ENCODE measurements around the gene MAPK8IP3. TPM values are rescaled to one million over a fixed set of nuclear protein-coding genes. Genes with fewer than 3 reads are reported as not detected.

Gene MAPK8IP3
- total RNA-seq, 2 experiments from 2014 or later, result 290 to 297 TPM

DNA sequence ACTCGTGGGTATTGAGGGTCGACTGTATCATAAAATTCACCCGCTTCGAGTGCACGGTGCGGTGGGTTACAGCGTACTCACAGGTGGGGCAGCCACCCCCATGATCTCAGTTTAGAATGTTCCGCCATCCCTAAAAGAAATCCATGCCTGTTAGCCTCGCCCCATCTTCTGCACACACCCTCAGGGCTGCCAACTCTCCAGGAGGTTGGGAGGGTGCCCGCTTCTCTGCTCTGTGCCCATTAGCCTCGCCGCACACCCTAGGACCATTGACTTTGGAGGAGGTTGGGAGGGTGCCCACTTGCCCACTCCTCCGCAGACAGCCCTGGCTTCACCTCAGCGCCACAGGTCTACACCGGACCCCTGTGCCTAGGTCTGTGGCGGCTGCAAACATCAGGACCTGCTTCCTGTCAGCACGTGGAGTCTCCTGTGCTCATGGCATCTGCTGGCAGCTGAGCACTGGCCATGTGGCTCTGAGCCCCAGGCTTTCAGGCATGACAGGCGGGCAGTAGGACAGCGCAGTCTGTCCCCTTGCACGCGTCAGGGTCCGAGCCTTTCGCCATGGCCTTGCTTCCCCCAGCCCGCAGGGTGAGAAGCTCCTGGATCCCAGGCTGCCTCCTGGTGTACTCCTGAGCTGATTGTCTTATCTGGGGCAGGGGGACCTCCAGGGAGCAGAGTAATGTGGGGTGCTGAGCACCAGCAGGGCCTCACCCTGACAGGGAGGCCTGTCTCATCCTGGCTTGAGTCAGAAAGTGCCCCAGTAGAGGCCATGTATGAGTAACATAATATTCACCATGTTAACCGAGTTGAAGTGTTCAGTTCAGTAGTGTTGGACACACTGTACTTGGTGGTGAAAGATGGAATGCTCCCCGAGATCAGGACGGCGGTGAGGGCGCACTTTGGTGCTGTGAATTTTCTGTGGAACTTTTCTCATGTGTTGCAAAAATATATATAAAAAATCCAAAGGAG lies 43.4 kb downstream of the MAPK8IP3 start:
- H3K36me3 Mint-ChIP-seq (ENCODE audit: low read depth), result peaks cover 62% of the 10 kb centered on the region

DNA sequence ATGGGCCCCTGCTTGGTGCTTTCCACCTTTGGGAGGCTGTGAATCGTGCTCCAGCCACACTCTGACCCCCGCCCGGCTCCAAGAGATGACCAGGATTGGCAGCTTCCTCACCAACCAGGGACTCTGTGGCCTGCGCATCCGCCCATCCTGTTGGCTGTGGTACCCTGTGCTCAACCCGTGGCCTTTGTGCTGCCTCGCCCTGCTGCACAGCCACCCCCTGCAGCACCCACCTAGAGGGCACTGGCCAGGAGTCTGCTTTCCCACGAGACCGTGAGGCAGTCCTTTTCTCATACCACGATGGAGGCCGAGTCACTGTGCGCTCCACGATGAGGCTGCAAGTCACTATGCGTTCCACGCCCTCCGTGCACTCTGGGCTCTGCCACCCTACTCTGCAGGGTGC lies 46.0 kb downstream of the MAPK8IP3 start:
- intact Hi-C loops (cut with DNase I, micrococcal nuclease), result no loop called here
- no peaks in the 10 kb centered on the region for H3K9me3 Mint-ChIP-seq
- Histone ChIP-seq H3K4me1 (ENCODE audit: insufficient read depth, low read length) (peaks cover 6% of the 10 kb centered on the region), H3K9me3 (ENCODE audit: control insufficient read depth in 1 of 2, insufficient read depth in 1 of 2, low read length in 2 of 2) (no peaks in the 10 kb centered on the region), H3K36me3 (ENCODE audit: insufficient read depth, low read length) (peaks cover 55% of the 10 kb centered on the region), H3K27ac (ENCODE audit: low read depth in 1 of 2, low read length in 2 of 2) (no peak overlapping the region), H3K4me3 (ENCODE audit: low read length) (no peak overlapping the region), H3K27me3 (ENCODE audit: control insufficient read depth in 1 of 2, insufficient read depth in 2 of 2, low read length in 2 of 2) (no peaks in the 10 kb centered on the region)
- H3K4me1 Mint-ChIP-seq (ENCODE audit: low read depth), result peaks cover 5% of the 10 kb centered on the region
- no peak overlapping the region for H3K4me3 Mint-ChIP-seq
- ATAC-seq (ENCODE audit: poor library complexity) (no peak), DNase-seq (no peak)
- peaks cover 56% of the 10 kb centered on the region for H3K36me3 Mint-ChIP-seq (ENCODE audit: low read depth)
- ChIA-PET POLR2A (interaction anchor here (1.3 kb wide), 1 partner anchor 31 kb away, joined by 3 read pairs; the partner anchor contains the start of genes NUBP2 and SPSB3), CTCF (no interaction called here)
- H3K27ac Mint-ChIP-seq, result no peak overlapping the region
- TF ChIP-seq, protein P1, sequence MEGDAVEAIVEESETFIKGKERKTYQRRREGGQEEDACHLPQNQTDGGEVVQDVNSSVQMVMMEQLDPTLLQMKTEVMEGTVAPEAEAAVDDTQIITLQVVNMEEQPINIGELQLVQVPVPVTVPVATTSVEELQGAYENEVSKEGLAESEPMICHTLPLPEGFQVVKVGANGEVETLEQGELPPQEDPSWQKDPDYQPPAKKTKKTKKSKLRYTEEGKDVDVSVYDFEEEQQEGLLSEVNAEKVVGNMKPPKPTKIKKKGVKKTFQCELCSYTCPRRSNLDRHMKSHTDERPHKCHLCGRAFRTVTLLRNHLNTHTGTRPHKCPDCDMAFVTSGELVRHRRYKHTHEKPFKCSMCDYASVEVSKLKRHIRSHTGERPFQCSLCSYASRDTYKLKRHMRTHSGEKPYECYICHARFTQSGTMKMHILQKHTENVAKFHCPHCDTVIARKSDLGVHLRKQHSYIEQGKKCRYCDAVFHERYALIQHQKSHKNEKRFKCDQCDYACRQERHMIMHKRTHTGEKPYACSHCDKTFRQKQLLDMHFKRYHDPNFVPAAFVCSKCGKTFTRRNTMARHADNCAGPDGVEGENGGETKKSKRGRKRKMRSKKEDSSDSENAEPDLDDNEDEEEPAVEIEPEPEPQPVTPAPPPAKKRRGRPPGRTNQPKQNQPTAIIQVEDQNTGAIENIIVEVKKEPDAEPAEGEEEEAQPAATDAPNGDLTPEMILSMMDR (IDR thresholded peaks at IDR 0.05), result no peak
- H3K27me3 Mint-ChIP-seq, result no peaks in the 10 kb centered on the region

More for the DNA sequence above, 43.4 kb downstream of the MAPK8IP3 start:
- intact Hi-C loops (cut with DNase I, micrococcal nuclease), result no loop called here
- Histone ChIP-seq H3K36me3 (ENCODE audit: insufficient read depth, low read length) (peaks cover 71% of the 10 kb centered on the region), H3K9me3 (ENCODE audit: control insufficient read depth in 1 of 2, insufficient read depth in 1 of 2, low read length in 2 of 2) (no peaks in the 10 kb centered on the region), H3K27ac (ENCODE audit: low read depth in 1 of 2, low read length in 2 of 2) (no peak overlapping the region), H3K4me1 (ENCODE audit: insufficient read depth, low read length) (no peaks in the 10 kb centered on the region), H3K4me3 (ENCODE audit: low read length) (no peak overlapping the region), H3K27me3 (ENCODE audit: control insufficient read depth in 1 of 2, insufficient read depth in 2 of 2, low read length in 2 of 2) (no peaks in the 10 kb centered on the region)
- POLR2A ChIA-PET, result no interaction called here
- DNase-seq, result no peak
- H3K9me3 Mint-ChIP-seq, result no peaks in the 10 kb centered on the region
- no peaks in the 10 kb centered on the region for H3K27me3 Mint-ChIP-seq
- CTCF ChIA-PET, result no interaction called here
- ATAC-seq (ENCODE audit: poor library complexity), result no peak
- H3K27ac Mint-ChIP-seq, result no peak overlapping the region
- no peaks in the 10 kb centered on the region for H3K4me1 Mint-ChIP-seq (ENCODE audit: low read depth)
- TF ChIP-seq, protein P1 (IDR thresholded peaks at IDR 0.05), result no peak
- no peak overlapping the region for H3K4me3 Mint-ChIP-seq

DNA sequence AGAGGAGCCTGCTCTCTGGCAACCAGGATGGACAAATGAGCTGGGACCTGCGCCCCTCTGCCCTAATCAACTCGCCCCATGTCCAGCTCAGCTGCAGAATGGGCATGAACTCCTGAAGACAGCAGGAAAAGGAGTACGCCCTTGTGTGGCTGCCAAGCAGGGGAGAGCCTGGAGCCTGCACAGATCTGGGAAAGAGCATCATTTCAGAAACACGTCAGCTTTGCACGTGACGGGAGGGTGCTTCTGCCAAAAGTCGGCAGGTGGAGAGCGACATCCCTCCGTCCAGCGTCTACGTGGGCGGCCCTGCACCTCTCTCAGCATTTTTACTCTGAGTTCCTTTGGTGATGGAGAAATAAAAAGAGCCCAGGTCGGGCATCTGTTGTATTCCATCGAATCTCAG lies 46.9 kb downstream of the MAPK8IP3 start:
- H3K9me3 ChIP-seq (ENCODE audit: control insufficient read depth in 1 of 2, insufficient read depth in 1 of 2, low read length in 2 of 2), result no peaks in the 10 kb centered on the region
- ChIA-PET POLR2A (no interaction called here), CTCF (no interaction called here)
- TF ChIP-seq, protein P1 (IDR thresholded peaks at IDR 0.05), result no peak
- no peak for DNase-seq
- peaks cover 49% of the 10 kb centered on the region for H3K36me3 Mint-ChIP-seq (ENCODE audit: low read depth)
- H3K9me3 Mint-ChIP-seq, result no peaks in the 10 kb centered on the region
- ATAC-seq (ENCODE audit: poor library complexity), result no peak
- intact Hi-C loops (cut with DNase I, micrococcal nuclease), result no loop called here
- no peaks in the 10 kb centered on the region for H3K27me3 Mint-ChIP-seq
- no peak overlapping the region for H3K4me3 Mint-ChIP-seq
- H3K4me1 Mint-ChIP-seq (ENCODE audit: low read depth), result peaks cover 10% of the 10 kb centered on the region
- no peak overlapping the region for H3K4me3 ChIP-seq (ENCODE audit: low read length)
- no peak overlapping the region for H3K27ac Mint-ChIP-seq
- H3K27ac ChIP-seq (ENCODE audit: low read depth in 1 of 2, low read length in 2 of 2), result no peak overlapping the region
- no peaks in the 10 kb centered on the region for H3K27me3 ChIP-seq (ENCODE audit: control insufficient read depth in 1 of 2, insufficient read depth in 2 of 2, low read length in 2 of 2)
- H3K4me1 ChIP-seq (ENCODE audit: insufficient read depth, low read length), result peaks cover 15% of the 10 kb centered on the region
- H3K36me3 ChIP-seq (ENCODE audit: insufficient read depth, low read length), result peaks cover 47% of the 10 kb centered on the region
